ENCODE measurements around the gene IL17RE. TPM values are rescaled to one million over a fixed set of nuclear protein-coding genes. Genes with fewer than 3 reads are reported as not detected.
A peak's percentile ranks its signal among the peaks of the same experiment; 100 is the strongest.

IL17RE gene
- polyA plus RNA-seq, 3 donors: 0.27 TPM; not detected in 2

DNA sequence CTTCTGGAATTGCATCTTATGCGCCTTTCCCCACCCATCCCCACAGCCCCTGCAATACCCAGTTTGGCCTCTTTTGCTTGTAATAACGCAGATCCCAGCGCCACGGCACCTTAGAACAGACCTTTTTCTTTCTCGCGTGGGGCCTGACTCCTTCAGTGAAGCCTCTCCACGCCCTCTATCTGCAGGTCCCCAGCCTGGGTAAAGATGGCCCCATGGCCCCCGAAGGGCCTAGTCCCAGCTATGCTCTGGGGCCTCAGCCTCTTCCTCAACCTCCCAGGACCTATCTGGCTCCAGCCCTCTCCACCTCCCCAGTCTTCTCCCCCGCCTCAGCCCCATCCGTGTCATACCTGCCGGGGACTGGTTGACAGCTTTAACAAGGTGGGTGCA is 31.6 kb downstream of the IL17RE start:
- H3K27ac Mint-ChIP-seq: peak overlapping the region; percentile 94 to 99 (median 97)
- no peaks in the 10 kb centered on the region for H3K27me3 ChIP-seq (ENCODE audit: control insufficient read depth in 2 of 2, insufficient read depth in 2 of 2, low read length in 2 of 2)
- peaks cover 30% of the 10 kb centered on the region for H3K4me1 Mint-ChIP-seq
- H3K9me3 ChIP-seq (replicated peaks in 1 of 2; ENCODE audit: control insufficient read depth in 1 of 2, insufficient read depth in 1 of 2, low read length in 2 of 2): no peaks in the 10 kb centered on the region
- H3K4me3 ChIP-seq (replicated peaks in 1 of 3; ENCODE audit: low read depth in 2 of 3, low read length in 3 of 3): peak overlapping the region; percentile 41 to 85 (median 69)
- H3K36me3 ChIP-seq (replicated peaks in 1 of 2; ENCODE audit: control insufficient read depth in 1 of 2, insufficient read depth in 2 of 2, low read length in 2 of 2): peaks cover 13 to 19% of the 10 kb centered on the region in 2 donors
- H3K27ac ChIP-seq (ENCODE audit: low read depth in 1 of 2, low read length in 2 of 2): peak overlapping the region; percentile 83 to 92
- TF ChIP-seq, protein P1, sequence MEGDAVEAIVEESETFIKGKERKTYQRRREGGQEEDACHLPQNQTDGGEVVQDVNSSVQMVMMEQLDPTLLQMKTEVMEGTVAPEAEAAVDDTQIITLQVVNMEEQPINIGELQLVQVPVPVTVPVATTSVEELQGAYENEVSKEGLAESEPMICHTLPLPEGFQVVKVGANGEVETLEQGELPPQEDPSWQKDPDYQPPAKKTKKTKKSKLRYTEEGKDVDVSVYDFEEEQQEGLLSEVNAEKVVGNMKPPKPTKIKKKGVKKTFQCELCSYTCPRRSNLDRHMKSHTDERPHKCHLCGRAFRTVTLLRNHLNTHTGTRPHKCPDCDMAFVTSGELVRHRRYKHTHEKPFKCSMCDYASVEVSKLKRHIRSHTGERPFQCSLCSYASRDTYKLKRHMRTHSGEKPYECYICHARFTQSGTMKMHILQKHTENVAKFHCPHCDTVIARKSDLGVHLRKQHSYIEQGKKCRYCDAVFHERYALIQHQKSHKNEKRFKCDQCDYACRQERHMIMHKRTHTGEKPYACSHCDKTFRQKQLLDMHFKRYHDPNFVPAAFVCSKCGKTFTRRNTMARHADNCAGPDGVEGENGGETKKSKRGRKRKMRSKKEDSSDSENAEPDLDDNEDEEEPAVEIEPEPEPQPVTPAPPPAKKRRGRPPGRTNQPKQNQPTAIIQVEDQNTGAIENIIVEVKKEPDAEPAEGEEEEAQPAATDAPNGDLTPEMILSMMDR (IDR thresholded peaks at IDR 0.05): no peak
- H3K4me1 ChIP-seq (ENCODE audit: control insufficient read depth in 1 of 2, insufficient read depth in 2 of 2, low read length in 2 of 2): peaks cover 25 to 38% of the 10 kb centered on the region in 2 donors
- H3K9ac ChIP-seq (ENCODE audit: insufficient read depth, low read length, poor library complexity, severe bottlenecking): peak overlapping the region; percentile 90
- WGBS (ENCODE audit: insufficient coverage): 1% methylated on average over 8 of the region's 11 CpGs
- peaks cover 5% of the 10 kb centered on the region for H3K79me2 ChIP-seq (ENCODE audit: insufficient read depth, low read length)
- peak overlapping the region; percentile 90 for H2AFZ ChIP-seq (ENCODE audit: insufficient read depth, low read depth, low read length, poor library complexity, severe bottlenecking)
- peaks cover 0 to 2% (median 0%) of the 10 kb centered on the region in 3 donors for H3K27me3 Mint-ChIP-seq (ENCODE audit: low read depth in 3 of 3)
- peaks cover 25 to 34% of the 10 kb centered on the region in 2 donors for H3K36me3 Mint-ChIP-seq
- no peaks in the 10 kb centered on the region for H4K20me1 ChIP-seq (ENCODE audit: insufficient read depth, low read length)
- peak overlapping the region; percentile 85 for H3K4me2 ChIP-seq (replicated peaks; ENCODE audit: extremely low read depth, low read length, poor library complexity, severe bottlenecking)
- H3K4me3 Mint-ChIP-seq: peak overlapping the region; percentile 92 to 97
- H3K9me3 Mint-ChIP-seq: no peaks in the 10 kb centered on the region
- intact Hi-C loops (cut with micrococcal nuclease): loop anchor here in 1 of 2 donors (5.0 to 10.0 kb wide), 3 partner anchors 53 to 391 kb away; partner anchors contain the start of genes EMC3, FANCD2 and SEC13
- peak in 2 of 3 donors; percentile 32 to 33 for DNase-seq

DNA sequence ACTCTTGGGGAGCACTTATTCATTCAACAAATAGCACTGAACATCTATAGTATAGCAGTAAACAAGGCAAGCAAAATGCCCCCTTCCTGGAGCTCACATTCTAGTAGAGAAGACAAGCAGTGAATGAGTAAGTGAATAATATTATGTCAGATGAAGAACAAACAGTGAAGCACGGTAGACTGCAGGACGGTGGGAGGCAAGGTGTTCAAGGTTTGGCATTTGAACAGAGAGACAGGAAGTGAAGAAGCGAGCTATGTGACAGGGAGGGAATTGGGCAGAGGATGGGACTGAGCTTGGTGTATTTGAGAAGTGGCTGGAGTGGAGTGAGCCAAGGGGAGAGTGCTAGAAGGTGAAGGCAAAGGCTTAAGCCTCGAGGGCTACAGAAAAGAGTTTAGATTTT is 32.3 kb downstream of the IL17RE start:
- Mint-ChIP-seq H3K4me1 (peaks cover 30% of the 10 kb centered on the region), H3K36me3 (peaks cover 25 to 33% of the 10 kb centered on the region in 2 donors)

More for the DNA sequence above, 32.3 kb downstream of the IL17RE start:
- Histone ChIP-seq H2AFZ (ENCODE audit: insufficient read depth, low read depth, low read length, poor library complexity, severe bottlenecking) (no peak overlapping the region), H3K4me3 (replicated peaks in 1 of 3; ENCODE audit: low read depth in 2 of 3, low read length in 3 of 3) (peak overlapping the region in 1 of 3 experiments; percentile 85), H3K79me2 (ENCODE audit: insufficient read depth, low read length) (peaks cover 5% of the 10 kb centered on the region), H3K4me1 (ENCODE audit: control insufficient read depth in 1 of 2, insufficient read depth in 2 of 2, low read length in 2 of 2) (peaks cover 25 to 38% of the 10 kb centered on the region in 2 donors), H3K9me3 (replicated peaks in 1 of 2; ENCODE audit: control insufficient read depth in 1 of 2, insufficient read depth in 1 of 2, low read length in 2 of 2) (no peaks in the 10 kb centered on the region), H3K27me3 (ENCODE audit: control insufficient read depth in 2 of 2, insufficient read depth in 2 of 2, low read length in 2 of 2) (no peaks in the 10 kb centered on the region), H4K20me1 (ENCODE audit: insufficient read depth, low read length) (no peaks in the 10 kb centered on the region), H3K4me2 (replicated peaks; ENCODE audit: extremely low read depth, low read length, poor library complexity, severe bottlenecking) (no peak overlapping the region), H3K9ac (ENCODE audit: insufficient read depth, low read length, poor library complexity, severe bottlenecking) (no peak overlapping the region), H3K27ac (ENCODE audit: low read depth in 1 of 2, low read length in 2 of 2) (no peak overlapping the region), H3K36me3 (replicated peaks in 1 of 2; ENCODE audit: control insufficient read depth in 1 of 2, insufficient read depth in 2 of 2, low read length in 2 of 2) (peaks cover 13 to 19% of the 10 kb centered on the region in 2 donors)
- WGBS (ENCODE audit: insufficient coverage): 80% methylated on average over 3 of the region's 4 CpGs
- TF ChIP-seq, protein P1 (IDR thresholded peaks at IDR 0.05): no peak
- H3K27me3 Mint-ChIP-seq (ENCODE audit: low read depth in 3 of 3): peaks cover 0 to 2% (median 0%) of the 10 kb centered on the region in 3 donors
- intact Hi-C loops (cut with micrococcal nuclease): loop anchor here in 1 of 2 donors (5.0 to 10.0 kb wide), 3 partner anchors 52 to 390 kb away; partner anchors contain the start of genes EMC3, FANCD2 and SEC13
- no peak overlapping the region for H3K4me3 Mint-ChIP-seq
- peak overlapping the region in 2 of 7 donors; percentile 22 to 99 for H3K27ac Mint-ChIP-seq
- DNase-seq: no peak
- no peaks in the 10 kb centered on the region for H3K9me3 Mint-ChIP-seq
